GM12873 (cell line): Measurements from ENCODE around the gene PGBD5.

Source experiments
- CTCF ChIP-seq: IDR thresholded peaks from 2 replicates; pipeline ENCODE4 v1.5.1; 2012; ENCODE audit warnings: low read depth, mild to moderate bottlenecking, moderate library complexity, low read length, control low read depth; ENCODE audit not compliant: insufficient read depth; ENCODE audit errors: missing control alignments

Gene PGBD5

GRCh38 chr1:230385930-230386329, 40.2 kb downstream of the PGBD5 start:
- TF ChIP-seq CTCF: no peak

- no peak for TF ChIP-seq CTCF
Measured at GRCh38 chr1:230385158-230385450, 41.0 kb downstream of the PGBD5 start.

GRCh38 chr1:230384380-230385157, 41.6 kb downstream of the PGBD5 start:
- no peak for TF ChIP-seq CTCF

- TF ChIP-seq CTCF: no peak
Measured at GRCh38 chr1:230383425-230383824, 42.7 kb downstream of the PGBD5 start.

- TF ChIP-seq CTCF: no peak
Measured at GRCh38 chr1:230382001-230382491, 44.1 kb downstream of the PGBD5 start.

- no peak for TF ChIP-seq CTCF
Measured at GRCh38 chr1:230381585-230381984, 44.5 kb downstream of the PGBD5 start.

- TF ChIP-seq CTCF: no peak
Measured at GRCh38 chr1:230381049-230381467, 45.1 kb downstream of the PGBD5 start.
